ENCODE measurements around the gene MOSPD3. TPM values are rescaled to one million over a fixed set of nuclear protein-coding genes. Genes with fewer than 3 reads are reported as not detected.

MOSPD3 gene
- total RNA-seq, 2 donors from 2014 or later, result 9.2 to 29.6 TPM

GRCh38 chr7:100640517-100641440 is 28.4 kb downstream of the MOSPD3 start:
- ATAC-seq (ENCODE audit: insufficient number of reproducible peaks, low FRiP score, low read depth) (no peak), DNase-seq (ENCODE audit: low spot score) (no peak)
- Histone ChIP-seq H3K36me3 (no peaks in the 10 kb centered on the region), H3K27me3 (replicated peaks; ENCODE audit: insufficient read depth) (no peaks in the 10 kb centered on the region), H3K4me1 (ENCODE audit: control insufficient read depth in 1 of 2, low read depth in 2 of 2) (no peaks in the 10 kb centered on the region), H3K4me3 (no peak overlapping the region), H3K9me3 (no peaks in the 10 kb centered on the region), H3K27ac (no peak overlapping the region)
- no peak for TF ChIP-seq CTCF (IDR thresholded peaks at IDR 0.05)

- H3K27ac ChIP-seq, result no peak within 1 kb of the TSS
- H3K27me3 ChIP-seq (replicated peaks; ENCODE audit: insufficient read depth), result no peaks in the 10 kb centered on the region
- H3K36me3 ChIP-seq, result no peaks in the 10 kb centered on the region
- no peak for TF ChIP-seq CTCF (IDR thresholded peaks at IDR 0.05)
- no peak within 1 kb of the TSS for H3K4me3 ChIP-seq
- no peak for DNase-seq (ENCODE audit: low spot score)
- ATAC-seq (ENCODE audit: insufficient number of reproducible peaks, low FRiP score, low read depth), result no peak
- H3K4me1 ChIP-seq (ENCODE audit: control insufficient read depth in 1 of 2, low read depth in 2 of 2), result no peaks in the 10 kb centered on the region
- H3K9me3 ChIP-seq, result no peaks in the 10 kb centered on the region
Observed at GRCh38 chr7:100641463-100641859, 29.1 kb downstream of the MOSPD3 start, which contains the start of gene TFR2. Gene TFR2 (minus strand): TSS chr7:100641552. CDS start chr7:100641509, 43 bp downstream.

- no peaks in the 10 kb centered on the region for H3K4me1 ChIP-seq (ENCODE audit: control insufficient read depth in 1 of 2, low read depth in 2 of 2)
- H3K4me3 ChIP-seq, result no peak overlapping the region
- H3K9me3 ChIP-seq, result no peaks in the 10 kb centered on the region
- no peak for ATAC-seq (ENCODE audit: insufficient number of reproducible peaks, low FRiP score, low read depth)
- no peak for TF ChIP-seq CTCF (IDR thresholded peaks at IDR 0.05)
- DNase-seq (ENCODE audit: low spot score), result no peak
- no peak overlapping the region for H3K27ac ChIP-seq
- no peaks in the 10 kb centered on the region for H3K36me3 ChIP-seq
- H3K27me3 ChIP-seq (replicated peaks; ENCODE audit: insufficient read depth), result no peaks in the 10 kb centered on the region
Observed at GRCh38 chr7:100641860-100642533, 29.7 kb downstream of the MOSPD3 start.

GRCh38 chr7:100642534-100642907 is 30.2 kb downstream of the MOSPD3 start:
- DNase-seq (ENCODE audit: low spot score) (no peak), ATAC-seq (ENCODE audit: insufficient number of reproducible peaks, low FRiP score, low read depth) (no peak)
- Histone ChIP-seq H3K4me1 (ENCODE audit: control insufficient read depth in 1 of 2, low read depth in 2 of 2) (no peaks in the 10 kb centered on the region), H3K4me3 (no peak overlapping the region), H3K27me3 (replicated peaks; ENCODE audit: insufficient read depth) (no peaks in the 10 kb centered on the region), H3K36me3 (no peaks in the 10 kb centered on the region), H3K27ac (no peak overlapping the region), H3K9me3 (no peaks in the 10 kb centered on the region)
- TF ChIP-seq CTCF (IDR thresholded peaks at IDR 0.05), result no peak

- Histone ChIP-seq H3K27ac (no peak overlapping the region), H3K27me3 (replicated peaks; ENCODE audit: insufficient read depth) (no peaks in the 10 kb centered on the region), H3K36me3 (no peaks in the 10 kb centered on the region), H3K9me3 (no peaks in the 10 kb centered on the region), H3K4me1 (ENCODE audit: control insufficient read depth in 1 of 2, low read depth in 2 of 2) (no peaks in the 10 kb centered on the region), H3K4me3 (no peak overlapping the region)
- DNase-seq (ENCODE audit: low spot score) (no peak), ATAC-seq (ENCODE audit: insufficient number of reproducible peaks, low FRiP score, low read depth) (no peak)
- TF ChIP-seq CTCF (IDR thresholded peaks at IDR 0.05), result no peak
Observed at GRCh38 chr7:100649826-100650565, 37.7 kb downstream of the MOSPD3 start.
